Lower leg skin (tissue), 4 donors: ENCODE measurements around the gene SNX14. TPM values are rescaled to one million over a fixed set of nuclear protein-coding genes. Genes with fewer than 3 reads are reported as not detected.
"Not testable (repeated sequence)": the region's sequence is repeated elsewhere in the genome, so short reads cannot be mapped to it uniquely, and the experiment has no call there.

Experiments
- DNase-seq, 2 donors: peaks; one replicate each; pipeline ENCODE4 v3.0.0-alpha.2; 2019; ENCODE audit warnings: low spot score in 2 of 2
- H3K4me3 ChIP-seq: fragments of 200-600 bp; sonication (generic); 2 replicates; pipeline ENCODE4 v1.5.1; 2017; ENCODE audit warnings: mild to moderate bottlenecking, low read depth; ENCODE audit not compliant: poor library complexity, severe bottlenecking
- CTCF ChIP-seq, 3 donors: fragments of 450-650 bp; IDR thresholded peaks; one replicate each; pipeline ENCODE4 v1.5.1; 2016; ENCODE audit warnings: antibody characterized with exemption in 3 of 3, mild to moderate bottlenecking in 3 of 3, moderate library complexity in 2 of 3
- POLR2A ChIP-seq, 2 donors: fragments of 450-650 bp; IDR thresholded peaks; one replicate each; pipeline ENCODE4 v1.6.1; 2016 to 2017; ENCODE audit warnings: antibody characterized with exemption in 2 of 2, mild to moderate bottlenecking in 1 of 2, moderate library complexity in 1 of 2
- WGBS, 2 donors: methylation state at CpG; one replicate each; pipeline ENCODE4 v1.1.5; 2018; 5-methylcytosine and 5-hydroxymethylcytosine counted together
- intact Hi-C: fragments of 100-400 bp; cut with DNase I; formaldehyde crosslinking; loops from one replicate; pipeline ENCODE4 v1.15.0; 2023; ENCODE audit warnings: low total_unique reads
- total RNA-seq, 4 donors: library from RNA; depleted of rRNA; stranded (reverse); fragments of >200 nt; gene quantifications; one replicate each; pipeline ENCODE4 v1.1.0, GENCODE V29; 2016

Gene SNX14
- total RNA-seq, 4 donors from 2014 or later, result 38.3 to 75.3 (median 56.6) TPM

GRCh38 chr6:85568411-85568810 is 25.2 kb downstream of the SNX14 start:
- DNase-seq, result no peak
- intact Hi-C loops, result no loop called here
- TF ChIP-seq POLR2A (IDR thresholded peaks at IDR 0.05), result no peak
- no peak for TF ChIP-seq CTCF (IDR thresholded peaks at IDR 0.05)
- 90 to 92% methylated on average over 6 of the region's 6 CpGs for WGBS, 2 donors
- H3K4me3 ChIP-seq, result no peak overlapping the region

GRCh38 chr6:85565736-85566135 is 27.9 kb downstream of the SNX14 start:
- DNase-seq, result no peak
- H3K4me3 ChIP-seq, result no peak overlapping the region
- no peak for TF ChIP-seq POLR2A (IDR thresholded peaks at IDR 0.05)
- no peak for TF ChIP-seq CTCF (IDR thresholded peaks at IDR 0.05)
- intact Hi-C loops, result no loop called here
- WGBS, 2 donors, result 37 to 52% methylated on average over 1 of the region's 1 CpG

GRCh38 chr6:85564223-85564622 is 29.4 kb downstream of the SNX14 start:
- intact Hi-C loops, DNase-seq, H3K4me3 ChIP-seq: not testable (repeated sequence)
- 97 to 99% methylated on average over 2 of the region's 2 CpGs for WGBS, 2 donors

- WGBS, 2 donors, result 91 to 94% methylated on average over 3 of the region's 3 CpGs
- no peak for DNase-seq
- no peak overlapping the region for H3K4me3 ChIP-seq
- intact Hi-C loops, result no loop called here
- TF ChIP-seq CTCF (IDR thresholded peaks at IDR 0.05) (no peak), POLR2A (IDR thresholded peaks at IDR 0.05) (no peak)
These were observed 31.8 kb downstream of the SNX14 start for GRCh38 chr6:85561750-85562357.

- no peak for DNase-seq
- 92 to 93% methylated on average over 3 of the region's 3 CpGs for WGBS, 2 donors
- TF ChIP-seq CTCF (IDR thresholded peaks at IDR 0.05), result no peak
- no peak for TF ChIP-seq POLR2A (IDR thresholded peaks at IDR 0.05)
- intact Hi-C loops, result no loop called here
- no peak overlapping the region for H3K4me3 ChIP-seq
These were observed 36.5 kb downstream of the SNX14 start for GRCh38 chr6:85556992-85557668.

- no peak overlapping the region for H3K4me3 ChIP-seq
- no peak for TF ChIP-seq POLR2A (IDR thresholded peaks at IDR 0.05)
- TF ChIP-seq CTCF (IDR thresholded peaks at IDR 0.05), result no peak
- WGBS, 2 donors, result 88 to 97% methylated on average over 3 of the region's 3 CpGs
- DNase-seq, result no peak
- intact Hi-C loops, result no loop called here
These were observed 41.0 kb downstream of the SNX14 start for GRCh38 chr6:85552652-85553051.
